CMK (cell line): ENCODE measurements around the gene KRTAP10-11.
"Not testable (repeated sequence)": the region's sequence is repeated elsewhere in the genome, so short reads cannot be mapped to it uniquely, and the experiment has no call there.

Experiments
- DNase-seq: peaks from one replicate; pipeline ENCODE4 v3.0.0-alpha.2; 2010; ENCODE audit warnings: low read depth

Gene KRTAP10-11

GRCh38 chr21:44664691-44665090 lies 18.5 kb downstream of the KRTAP10-11 start:
- no peak for DNase-seq

DNA sequence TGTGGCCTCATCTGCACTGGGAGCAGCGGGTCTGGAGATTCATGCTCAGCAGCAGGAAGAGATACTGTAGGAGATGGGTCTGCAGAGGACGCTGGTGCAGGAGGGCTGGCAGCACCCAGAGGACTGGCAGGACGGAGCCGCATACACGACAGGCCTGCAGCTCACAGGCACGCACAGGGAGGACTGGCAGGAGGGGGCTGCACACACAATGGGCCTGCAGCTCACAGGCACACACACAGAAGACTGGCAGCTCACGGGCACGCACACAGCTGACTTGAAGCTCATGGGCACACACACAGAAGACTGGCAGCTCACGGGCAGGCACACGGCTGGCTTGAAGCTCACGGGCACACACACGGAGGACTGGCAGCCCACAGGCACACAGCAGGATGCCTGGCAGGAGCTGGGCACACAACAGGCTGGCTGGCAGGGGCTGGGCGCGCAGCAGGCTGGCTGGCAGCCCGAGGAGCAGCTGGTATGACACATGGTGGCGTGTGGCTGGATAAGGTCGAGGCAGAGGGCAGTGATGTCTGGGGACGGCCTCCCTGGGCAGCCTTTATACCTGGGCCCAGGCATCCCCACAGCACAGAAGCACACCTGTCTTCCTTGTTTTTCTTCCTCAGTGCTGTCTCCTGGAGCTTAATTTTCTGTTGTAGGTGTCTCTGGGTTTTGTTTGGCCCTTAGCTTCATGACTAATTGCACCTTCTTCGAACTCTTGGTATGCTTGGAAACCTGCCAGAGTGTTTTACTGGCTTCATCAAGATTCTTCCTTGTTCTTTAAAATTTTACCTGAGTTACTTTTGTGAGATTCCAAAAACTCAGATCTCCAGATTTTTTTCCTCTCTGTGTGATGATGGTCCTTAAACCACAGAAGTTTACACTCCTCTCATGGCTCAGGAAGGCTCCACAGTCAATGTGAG lies 20.4 kb downstream of the KRTAP10-11 start, which contains the start of gene KRTAP12-2:
Gene KRTAP12-2 (minus strand): TSS at position 527 of the 920 bp plus-strand sequence. CDS start 41 bp downstream, at position 486.
- DNase-seq = no peak

GRCh38 chr21:44667612-44668011 lies 21.4 kb downstream of the KRTAP10-11 start:
- no peak for DNase-seq

DNA sequence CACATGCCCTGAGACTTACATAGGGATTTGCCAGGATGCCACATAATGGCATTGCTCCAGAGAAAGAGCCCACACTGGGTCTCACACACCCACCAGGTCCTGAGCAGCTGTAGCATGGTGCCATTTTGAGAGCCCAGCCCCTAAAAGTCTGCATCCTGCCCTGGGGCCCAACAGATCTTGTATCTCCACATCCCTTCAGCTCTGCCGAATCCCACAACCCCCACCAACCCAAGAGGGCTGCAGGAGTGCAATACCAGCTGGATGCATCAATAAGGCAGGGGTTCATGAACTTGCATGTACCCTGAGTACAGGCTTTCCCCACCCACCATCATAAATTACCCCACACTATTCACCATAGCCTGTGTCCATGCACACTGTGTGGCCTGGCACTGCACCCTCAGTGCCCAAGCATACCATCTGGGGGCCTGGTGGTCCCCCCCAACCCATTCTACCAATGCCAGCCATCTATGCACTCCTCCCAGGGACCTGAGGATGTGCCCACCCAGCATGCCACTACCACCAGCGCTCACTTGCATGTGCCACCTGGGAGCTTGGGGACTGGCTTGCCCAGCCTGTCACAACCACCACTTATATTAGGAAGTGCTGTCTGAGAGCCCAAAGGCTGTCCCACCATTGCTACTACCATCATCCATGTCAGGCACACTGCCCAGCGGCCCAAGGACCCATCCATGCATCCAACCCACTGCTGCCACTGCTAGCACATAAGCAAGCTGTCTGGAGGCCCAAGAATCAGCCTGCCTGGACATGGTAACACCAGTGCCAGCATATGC lies 24.6 kb downstream of the KRTAP10-11 start:
- no peak for DNase-seq

DNA sequence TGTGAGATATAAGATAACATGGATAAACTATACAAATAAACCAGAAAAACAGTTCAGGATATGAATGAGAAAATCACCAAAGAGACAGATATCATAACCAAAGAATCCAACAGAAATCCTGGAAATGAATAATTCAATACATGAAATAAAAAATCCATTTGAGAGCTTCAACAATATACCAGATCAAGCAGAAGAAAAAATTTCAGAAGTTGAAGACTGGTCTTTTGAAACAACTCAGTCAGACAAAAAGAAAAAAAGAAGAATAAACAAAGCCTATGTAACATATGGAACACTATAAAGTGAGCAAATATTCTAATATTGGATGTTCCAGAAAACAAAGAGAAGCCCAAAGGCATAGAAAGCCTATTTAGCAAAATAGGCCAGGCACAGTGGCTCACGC lies 25.7 kb downstream of the KRTAP10-11 start:
- DNase-seq = no peak

DNA sequence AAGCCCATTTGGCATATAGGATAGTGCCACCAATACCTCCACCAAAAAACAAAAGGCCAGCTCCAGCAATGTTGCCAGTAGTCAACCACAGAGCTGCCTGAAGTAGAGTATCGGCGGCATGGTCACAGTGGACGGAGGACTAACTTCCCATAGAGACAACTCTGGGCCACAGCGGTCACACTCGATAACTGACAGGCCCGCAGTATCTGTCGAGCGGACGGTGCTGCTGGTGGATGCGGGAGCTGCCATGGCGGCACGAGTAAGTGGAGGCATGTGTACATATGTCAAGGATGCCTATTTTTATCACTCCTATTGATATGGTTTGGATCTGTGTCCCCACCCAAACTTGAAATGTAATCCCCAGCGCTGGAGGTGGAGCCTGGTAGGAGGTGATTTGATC lies 31.7 kb downstream of the KRTAP10-11 start:
- no peak for DNase-seq

DNA sequence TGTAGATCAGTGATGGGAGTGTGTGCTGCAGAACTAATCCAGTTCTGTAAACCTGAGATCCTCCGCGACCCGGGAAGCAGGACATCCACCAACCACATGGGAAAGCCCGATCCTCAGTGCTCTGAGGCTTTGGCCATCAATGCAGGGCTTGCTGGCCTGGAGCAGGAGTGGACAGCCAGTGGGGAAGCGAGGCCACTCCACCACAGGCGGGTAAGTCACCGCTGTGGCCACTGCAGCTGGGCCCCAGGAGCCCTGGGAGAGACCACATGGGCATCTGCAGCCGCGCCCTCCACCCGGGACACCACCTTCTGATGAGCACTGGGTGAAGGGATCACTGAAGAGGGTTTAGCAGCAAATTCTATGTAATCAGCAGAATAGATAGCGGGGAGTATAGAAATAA lies 34.9 kb downstream of the KRTAP10-11 start:
- DNase-seq = no peak

DNA sequence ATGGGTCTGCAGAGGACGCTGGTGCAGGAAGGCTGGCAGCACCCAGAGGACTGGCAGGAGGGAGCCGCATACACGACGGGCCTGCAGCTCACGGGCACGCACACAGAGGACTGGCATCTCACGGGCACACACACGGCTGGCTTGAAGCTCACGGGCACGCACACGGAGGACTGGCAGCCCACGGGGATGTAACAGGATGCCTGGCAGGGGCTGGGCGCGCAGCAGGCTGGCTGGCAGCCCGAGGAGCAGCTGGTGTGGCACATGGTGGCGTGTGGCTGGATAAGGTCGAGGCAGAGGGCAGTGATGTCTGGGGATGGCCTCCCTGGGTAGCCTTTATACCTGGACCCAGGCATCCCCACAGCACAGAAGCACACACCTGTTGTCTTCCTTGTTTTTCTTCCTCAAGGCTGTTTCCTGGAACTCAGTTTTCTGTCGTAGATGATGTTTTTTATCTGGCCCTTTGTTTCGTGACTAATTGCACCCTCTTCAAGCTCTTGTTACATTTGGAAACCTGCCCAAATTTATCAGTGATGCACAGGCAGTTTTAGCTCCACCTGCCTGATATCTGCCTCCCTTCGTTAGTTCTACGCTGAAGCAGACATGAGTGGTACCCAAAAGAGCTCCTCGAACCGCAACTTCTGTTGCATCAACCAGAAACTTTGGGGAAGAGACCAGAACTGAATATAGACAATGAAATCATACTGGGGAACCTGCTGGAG lies 35.8 kb downstream of the KRTAP10-11 start, which contains the start of gene KRTAP12-1:
Gene KRTAP12-1 (minus strand): TSS at position 303 of the 719 bp plus-strand sequence. CDS start 40 bp downstream, at position 263.
- no peak for DNase-seq

- DNase-seq = no peak
These were observed 36.5 kb downstream of the KRTAP10-11 start for GRCh38 chr21:44682580-44683151.

DNA sequence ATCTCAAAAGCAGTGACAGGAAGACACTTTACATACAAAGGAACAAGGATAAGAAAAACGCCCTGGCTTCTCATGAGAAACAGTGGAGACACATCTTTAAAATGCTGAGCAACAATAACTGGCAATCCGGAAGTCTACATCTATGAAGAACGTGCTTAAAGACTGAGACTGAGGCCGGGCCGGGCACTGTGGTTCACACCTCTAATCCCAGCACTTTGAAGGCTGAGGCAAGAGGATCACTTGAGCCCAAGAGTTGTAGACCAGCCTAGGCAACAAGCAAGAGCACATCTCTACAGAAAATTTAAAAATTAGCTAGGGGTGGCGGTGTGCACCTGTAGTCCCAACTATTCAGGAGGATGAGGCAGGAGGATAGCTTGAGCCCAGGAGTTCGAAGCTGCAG lies 37.9 kb downstream of the KRTAP10-11 start:
- no peak for DNase-seq

DNA sequence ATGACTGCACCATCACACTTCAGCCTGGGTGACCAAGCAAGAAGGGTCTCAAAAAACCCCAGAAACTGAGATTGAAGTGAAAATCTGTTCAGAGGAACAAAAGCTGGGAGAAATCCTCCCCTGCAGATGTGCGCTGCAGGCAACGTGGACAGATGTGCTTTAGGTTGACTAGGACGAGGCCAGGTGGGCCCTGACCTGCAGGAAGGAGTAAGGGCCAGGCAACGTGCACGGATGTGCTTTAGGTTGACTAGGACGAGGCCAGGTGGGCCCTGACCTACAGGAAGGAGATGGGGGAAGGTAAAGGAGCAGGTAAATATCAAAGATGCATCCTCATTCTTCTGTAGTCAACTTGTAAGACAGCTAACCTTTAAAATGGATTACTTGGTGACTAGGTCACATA lies 38.3 kb downstream of the KRTAP10-11 start:
- DNase-seq = no peak

GRCh38 chr21:44685050-44685449 lies 38.8 kb downstream of the KRTAP10-11 start:
- not testable (repeated sequence) for DNase-seq

GRCh38 chr21:44686000-44686781 lies 40.0 kb downstream of the KRTAP10-11 start:
- no peak for DNase-seq

GRCh38 chr21:44686843-44687561 lies 40.8 kb downstream of the KRTAP10-11 start:
- no peak for DNase-seq

DNA sequence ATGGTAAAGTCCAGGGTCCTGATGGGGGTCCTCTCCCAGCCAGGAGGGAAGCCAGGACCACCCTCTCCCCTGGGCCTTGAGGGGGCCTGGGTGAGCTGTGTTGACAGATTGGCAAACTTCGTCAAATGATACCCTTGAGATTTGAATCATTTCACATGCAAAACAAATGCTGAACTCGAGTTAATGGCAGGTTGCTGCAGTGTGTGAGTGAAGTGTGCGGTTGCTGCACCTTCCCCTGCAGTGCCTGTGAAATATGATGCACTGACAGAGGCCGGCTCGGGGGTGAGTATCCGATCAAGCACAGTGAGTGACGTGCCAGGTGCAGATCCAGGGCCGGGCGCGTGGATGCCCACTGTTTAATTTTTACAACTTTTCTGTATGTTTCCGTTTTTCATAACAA lies 41.5 kb downstream of the KRTAP10-11 start:
- DNase-seq = no peak

DNA sequence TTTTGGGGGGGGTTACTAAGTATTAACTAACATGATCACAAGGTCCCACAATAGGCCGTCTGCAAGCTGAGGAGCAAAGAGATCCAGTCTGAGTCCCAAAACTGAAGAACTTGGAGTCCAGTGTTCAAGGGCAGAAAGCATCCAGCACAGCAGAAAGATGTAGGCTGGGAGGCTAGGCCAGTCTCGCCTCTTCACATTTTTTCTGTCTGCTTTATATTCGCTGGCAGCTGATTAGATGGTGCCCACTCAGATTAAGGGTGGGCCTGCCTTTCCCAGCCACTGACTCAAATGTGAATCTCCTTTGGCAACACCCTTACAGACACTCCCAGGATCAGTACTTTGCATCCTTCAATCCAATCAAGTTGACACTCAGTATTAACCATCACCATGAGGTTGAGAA lies 43.5 kb downstream of the KRTAP10-11 start:
- not testable (repeated sequence) for DNase-seq

GRCh38 chr21:44691686-44692085 lies 45.5 kb downstream of the KRTAP10-11 start:
- DNase-seq = no peak

- DNase-seq = no peak
These were observed 46.7 kb downstream of the KRTAP10-11 start for GRCh38 chr21:44692798-44693512.

DNA sequence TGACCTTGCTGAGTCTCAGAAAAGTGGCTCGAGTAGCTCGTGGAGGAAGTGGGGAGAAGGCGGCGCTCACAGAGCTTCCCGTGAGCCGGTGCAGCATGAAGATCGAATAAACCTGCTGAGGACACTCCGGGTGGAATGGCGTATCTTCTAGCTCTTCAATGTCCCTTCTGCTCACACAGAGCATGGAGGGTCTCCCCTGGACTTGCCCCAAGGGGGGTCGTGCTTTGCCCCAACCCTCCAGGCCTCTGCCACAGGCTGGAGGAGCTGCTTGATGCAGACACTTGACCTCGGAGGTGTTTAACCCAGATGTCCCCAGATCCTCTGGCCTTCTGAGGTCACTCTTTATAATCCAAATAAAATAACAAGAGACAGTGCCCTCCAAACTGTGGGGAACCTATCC lies 48.6 kb downstream of the KRTAP10-11 start:
- no peak for DNase-seq

DNA sequence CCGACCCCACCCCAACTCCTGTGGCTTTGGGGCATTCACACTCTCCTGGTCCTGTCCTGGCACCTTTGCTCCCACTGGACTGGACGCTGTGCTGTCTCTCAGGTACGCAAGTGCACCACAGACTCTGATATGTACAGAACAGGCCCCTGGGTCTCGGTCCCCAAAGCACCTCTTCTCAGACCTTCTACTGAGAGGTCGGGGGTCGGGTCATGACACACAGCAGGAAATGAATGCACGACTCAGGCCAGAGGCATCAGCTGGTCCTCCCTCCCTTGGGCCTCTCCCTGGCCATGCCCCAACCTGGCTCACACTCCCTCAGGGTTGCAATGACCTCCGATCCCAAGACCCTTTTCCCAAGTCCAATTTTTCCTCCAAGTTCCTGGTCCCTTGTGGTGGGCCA lies 49.0 kb downstream of the KRTAP10-11 start:
- no peak for DNase-seq
